Activated naive CD4-positive, alpha-beta T cell treated with anti-CD3 and anti-CD28 coated beads for 36 hours (primary cell): ENCODE measurements around the gene CTSO. TPM values are rescaled to one million over a fixed set of nuclear protein-coding genes. Genes with fewer than 3 reads are reported as not detected.

Experiments used
- CTCF ChIA-PET: fragments of 350-600 bp; sonication (Branson Sonifier 250); formaldehyde crosslinking; loops from one replicate; lab custom pipeline; 2021; ENCODE audit warnings: antibody characterized with exemption; lab: Charles Lee
- DNase-seq: peaks from one replicate; pipeline ENCODE4 v3.0.0-alpha.2; 2020
- H3K27ac Mint-ChIP-seq: one replicate; pipeline ENCODE4 v1.8.0; 2021; ENCODE audit warnings: mild to moderate bottlenecking, mixed read lengths
- H3K27me3 Mint-ChIP-seq: one replicate; pipeline ENCODE4 v1.8.0; 2021; ENCODE audit warnings: low read depth, mixed read lengths
- H3K36me3 Mint-ChIP-seq: one replicate; pipeline ENCODE4 v1.8.0; 2021; ENCODE audit warnings: low read depth, mixed read lengths
- H3K4me1 Mint-ChIP-seq: one replicate; pipeline ENCODE4 v1.8.0; 2021; ENCODE audit warnings: low read depth, mixed read lengths
- H3K4me3 Mint-ChIP-seq: one replicate; pipeline ENCODE4 v1.8.0; 2021; ENCODE audit warnings: mild to moderate bottlenecking, moderate library complexity, mixed read lengths
- H3K9me3 Mint-ChIP-seq: one replicate; pipeline ENCODE4 v1.8.0; 2021; ENCODE audit warnings: mixed read lengths
- intact Hi-C: fragments of 100-400 bp; cut with micrococcal nuclease; formaldehyde crosslinking; loops from one replicate; pipeline ENCODE4 v1.15.1; 2023
- total RNA-seq, 2 experiments: library from RNA; stranded (reverse); gene quantifications; one replicate each; pipeline ENCODE4 v1.2.3, GENCODE V29; 2021

Gene CTSO, protein sequence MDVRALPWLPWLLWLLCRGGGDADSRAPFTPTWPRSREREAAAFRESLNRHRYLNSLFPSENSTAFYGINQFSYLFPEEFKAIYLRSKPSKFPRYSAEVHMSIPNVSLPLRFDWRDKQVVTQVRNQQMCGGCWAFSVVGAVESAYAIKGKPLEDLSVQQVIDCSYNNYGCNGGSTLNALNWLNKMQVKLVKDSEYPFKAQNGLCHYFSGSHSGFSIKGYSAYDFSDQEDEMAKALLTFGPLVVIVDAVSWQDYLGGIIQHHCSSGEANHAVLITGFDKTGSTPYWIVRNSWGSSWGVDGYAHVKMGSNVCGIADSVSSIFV
- total RNA-seq: 1 to 10 TPM; 2.1 to 2.6 TPM

DNA sequence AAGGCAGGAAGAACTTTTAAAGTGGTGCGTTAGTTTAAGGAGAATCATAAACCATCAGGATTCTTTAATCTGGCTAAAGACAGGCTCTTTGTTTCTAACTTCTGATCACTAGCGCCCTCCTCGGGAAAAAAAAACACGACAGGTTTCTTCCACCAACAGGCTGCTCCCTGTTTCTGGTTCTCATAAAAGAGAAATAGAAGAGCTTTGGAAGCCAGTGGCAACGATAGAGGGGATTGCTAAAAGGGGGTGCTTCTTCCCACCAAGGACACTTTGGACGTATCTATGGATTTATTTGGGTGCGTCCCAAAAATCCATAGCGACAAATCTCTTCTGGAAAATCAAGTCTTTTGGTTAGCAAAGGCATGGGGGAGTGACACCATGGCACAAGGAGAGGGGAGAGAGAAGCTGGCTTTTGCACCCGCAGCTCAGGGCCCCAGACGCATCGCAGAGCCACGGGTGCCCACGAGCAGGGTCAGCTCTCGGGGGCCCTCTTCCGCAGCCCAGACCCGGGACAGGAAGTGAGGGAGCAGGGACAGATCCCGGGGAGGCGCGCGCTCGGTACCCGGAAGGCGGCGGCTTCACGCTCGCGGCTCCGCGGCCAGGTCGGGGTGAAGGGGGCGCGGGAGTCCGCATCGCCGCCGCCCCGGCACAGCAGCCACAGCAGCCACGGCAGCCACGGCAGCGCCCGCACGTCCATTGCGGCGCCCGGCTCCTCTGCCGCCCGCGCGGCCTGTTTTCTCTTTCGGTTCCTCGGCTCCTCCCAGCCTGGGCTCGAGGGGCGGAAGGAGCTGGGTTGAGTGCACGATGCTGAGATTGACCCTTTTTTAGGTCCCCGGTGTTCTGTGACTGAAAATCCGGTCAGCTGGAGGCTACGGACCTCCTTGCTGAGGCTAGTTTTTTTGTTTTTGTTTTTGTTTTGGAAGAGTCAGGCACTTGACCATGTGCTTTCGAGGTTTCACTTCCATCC, at the start of gene CTSO:
Gene CTSO, minus strand, starts transcription at position 716 of the 967 bp plus-strand sequence. Its CDS starts 19 bp downstream, at position 697.
- Mint-ChIP-seq H3K9me3 (no peaks in the 10 kb centered on the region), H3K27me3 (peaks cover 4% of the 10 kb centered on the region), H3K4me3 (peak within 1 kb of the TSS; percentile 95), H3K36me3 (no peaks in the 10 kb centered on the region), H3K27ac (peak within 1 kb of the TSS; percentile 98), H3K4me1 (peaks cover 18% of the 10 kb centered on the region)
- intact Hi-C loops: loop anchor here (1.0 to 5.0 kb wide), 7 partner anchors 144 to 1403 kb away; partner anchors contain the start of genes GUCY1B1, MAP9, PDGFC and PLRG1
- peak; percentile 78 for DNase-seq
- CTCF ChIA-PET: interaction anchor here (0.6 to 3.4 kb wide), 17 partner anchors 8 to 1956 kb away, joined by 3 to 21 read pairs (median 3); no protein-coding TSS in a partner anchor

- H3K27me3 Mint-ChIP-seq: peaks cover 19% of the 10 kb centered on the region
- no peaks in the 10 kb centered on the region for H3K9me3 Mint-ChIP-seq
- DNase-seq: no peak
- H3K36me3 Mint-ChIP-seq: no peaks in the 10 kb centered on the region
- H3K4me3 Mint-ChIP-seq: no peak overlapping the region
- H3K27ac Mint-ChIP-seq: no peak overlapping the region
- H3K4me1 Mint-ChIP-seq: no peaks in the 10 kb centered on the region
- intact Hi-C loops: no loop called here
- CTCF ChIA-PET: no interaction called here
Measured at GRCh38 chr4:156000491-156000890, 46.8 kb upstream of the CTSO start.

DNA sequence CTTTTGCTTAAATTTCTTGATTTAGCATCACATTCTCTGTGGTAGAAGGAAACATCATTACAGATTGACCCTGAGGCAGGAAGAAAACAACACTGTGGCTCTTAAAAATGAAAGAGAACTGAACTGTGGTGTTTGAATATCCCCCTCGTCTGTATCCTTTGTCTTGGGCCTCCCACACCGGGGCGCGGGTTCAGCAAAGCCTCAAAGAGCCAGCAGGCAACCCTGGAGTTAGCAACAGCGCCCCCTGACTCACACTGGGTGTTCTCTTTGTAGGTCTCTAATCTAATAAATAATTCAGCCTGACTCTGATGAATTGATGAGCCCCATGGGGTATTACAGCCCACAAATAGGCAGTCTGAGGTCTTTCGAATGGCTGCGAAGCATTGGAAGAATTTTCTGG, 46.1 kb upstream of the CTSO start:
- no peak overlapping the region for H3K27ac Mint-ChIP-seq
- intact Hi-C loops: no loop called here
- H3K4me1 Mint-ChIP-seq: no peaks in the 10 kb centered on the region
- no peaks in the 10 kb centered on the region for H3K9me3 Mint-ChIP-seq
- H3K4me3 Mint-ChIP-seq: no peak overlapping the region
- no peaks in the 10 kb centered on the region for H3K36me3 Mint-ChIP-seq
- CTCF ChIA-PET: interaction anchor here (0.6 kb wide), 1 partner anchor 259 kb away, joined by 3 read pairs; no protein-coding TSS in a partner anchor
- DNase-seq: no peak
- H3K27me3 Mint-ChIP-seq: peaks cover 18% of the 10 kb centered on the region

- no peak overlapping the region for H3K4me3 Mint-ChIP-seq
- no peaks in the 10 kb centered on the region for H3K9me3 Mint-ChIP-seq
- DNase-seq: no peak
- peaks cover 8% of the 10 kb centered on the region for H3K27me3 Mint-ChIP-seq
- intact Hi-C loops: no loop called here
- no peak overlapping the region for H3K27ac Mint-ChIP-seq
- CTCF ChIA-PET: no interaction called here
- H3K4me1 Mint-ChIP-seq: no peaks in the 10 kb centered on the region
- no peaks in the 10 kb centered on the region for H3K36me3 Mint-ChIP-seq
Measured at GRCh38 chr4:155995069-155995468, 41.4 kb upstream of the CTSO start.

- Mint-ChIP-seq H3K27me3 (peaks cover 10% of the 10 kb centered on the region), H3K4me3 (no peak overlapping the region), H3K9me3 (peaks cover 6% of the 10 kb centered on the region)
Measured at GRCh38 chr4:155984106-155984797, 30.6 kb upstream of the CTSO start.

GRCh38 chr4:155982736-155983385, 29.2 kb upstream of the CTSO start:
- Mint-ChIP-seq H3K27me3 (peaks cover 3% of the 10 kb centered on the region), H3K27ac (no peak overlapping the region), H3K36me3 (no peaks in the 10 kb centered on the region), H3K9me3 (peaks cover 11% of the 10 kb centered on the region), H3K4me3 (no peak overlapping the region), H3K4me1 (no peaks in the 10 kb centered on the region)
- CTCF ChIA-PET: no interaction called here
- DNase-seq: no peak
- intact Hi-C loops: no loop called here

More at GRCh38 chr4:155984106-155984797, 30.6 kb upstream of the CTSO start:
- DNase-seq: no peak
- Mint-ChIP-seq H3K27ac (no peak overlapping the region), H3K36me3 (no peaks in the 10 kb centered on the region), H3K4me1 (no peaks in the 10 kb centered on the region)
- CTCF ChIA-PET: no interaction called here
- intact Hi-C loops: no loop called here

GRCh38 chr4:155978810-155979209, 25.1 kb upstream of the CTSO start:
- Mint-ChIP-seq H3K27ac (no peak overlapping the region), H3K4me1 (no peaks in the 10 kb centered on the region), H3K4me3 (no peak overlapping the region), H3K36me3 (no peaks in the 10 kb centered on the region), H3K27me3 (peaks cover 9% of the 10 kb centered on the region), H3K9me3 (peaks cover 11% of the 10 kb centered on the region)
- DNase-seq: no peak
- CTCF ChIA-PET: no interaction called here
- intact Hi-C loops: no loop called here

DNA sequence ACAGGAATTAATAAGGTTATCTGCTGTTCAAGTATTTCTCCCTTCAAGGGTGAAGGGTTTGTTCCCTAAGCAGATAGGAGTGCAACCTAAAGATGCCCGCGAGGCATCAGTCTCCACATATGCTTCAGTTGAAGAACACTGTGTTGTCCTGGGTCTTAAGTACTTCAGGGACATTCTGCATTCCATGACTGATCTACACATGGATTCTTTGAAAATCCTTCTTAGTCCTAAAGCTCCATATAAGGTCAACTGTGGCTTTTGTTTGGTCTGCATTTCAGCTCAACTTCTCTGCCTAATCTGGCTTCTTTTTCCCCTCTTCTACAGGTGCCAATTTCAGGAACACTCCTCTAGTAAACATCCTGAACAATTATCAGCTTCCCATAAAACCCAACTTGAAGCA, 21.8 kb upstream of the CTSO start:
- H3K9me3 Mint-ChIP-seq: peaks cover 10% of the 10 kb centered on the region
- no peak for DNase-seq
- H3K36me3 Mint-ChIP-seq: no peaks in the 10 kb centered on the region
- no peak overlapping the region for H3K27ac Mint-ChIP-seq
- intact Hi-C loops: no loop called here
- H3K4me1 Mint-ChIP-seq: no peaks in the 10 kb centered on the region
- CTCF ChIA-PET: interaction anchor here (0.7 kb wide), 1 partner anchor 1877 kb away, joined by 3 read pairs; no protein-coding TSS in a partner anchor
- peaks cover 6% of the 10 kb centered on the region for H3K27me3 Mint-ChIP-seq
- H3K4me3 Mint-ChIP-seq: no peak overlapping the region

GRCh38 chr4:155974996-155975395, 21.3 kb upstream of the CTSO start:
- Mint-ChIP-seq H3K4me3 (no peak overlapping the region), H3K9me3 (peaks cover 9% of the 10 kb centered on the region), H3K4me1 (no peaks in the 10 kb centered on the region), H3K27ac (no peak overlapping the region), H3K36me3 (no peaks in the 10 kb centered on the region), H3K27me3 (peaks cover 5% of the 10 kb centered on the region)
- no peak for DNase-seq
- CTCF ChIA-PET: no interaction called here
- intact Hi-C loops: no loop called here

DNA sequence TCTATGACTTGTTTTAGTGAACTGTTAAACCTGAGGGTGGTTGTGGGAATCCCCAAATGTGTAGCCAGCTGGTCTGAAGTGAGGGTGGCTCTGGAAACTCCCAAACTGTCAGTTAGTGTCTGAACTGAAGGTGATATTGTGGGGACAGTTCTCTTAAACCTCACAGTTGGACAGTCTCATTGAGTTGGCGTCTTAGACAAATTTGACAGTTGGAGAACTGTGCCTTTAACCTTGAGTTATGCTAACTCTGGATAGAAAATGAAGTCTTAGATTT, 20.7 kb upstream of the CTSO start:
- Mint-ChIP-seq H3K36me3 (no peaks in the 10 kb centered on the region), H3K27me3 (peaks cover 9% of the 10 kb centered on the region), H3K4me3 (no peak overlapping the region)

GRCh38 chr4:155973639-155974475, 20.2 kb upstream of the CTSO start:
- CTCF ChIA-PET: interaction anchor here (0.6 kb wide), 1 partner anchor 46 kb away, joined by 4 read pairs; no protein-coding TSS in a partner anchor
- Mint-ChIP-seq H3K36me3 (no peaks in the 10 kb centered on the region), H3K4me3 (no peak overlapping the region), H3K27me3 (peaks cover 9% of the 10 kb centered on the region), H3K9me3 (peaks cover under 1% of the 10 kb centered on the region), H3K27ac (no peak overlapping the region), H3K4me1 (no peaks in the 10 kb centered on the region)
- DNase-seq: no peak
- intact Hi-C loops: no loop called here

More for the DNA sequence above, 20.7 kb upstream of the CTSO start:
- intact Hi-C loops: no loop called here
- CTCF ChIA-PET: no interaction called here
- H3K4me1 Mint-ChIP-seq: no peaks in the 10 kb centered on the region
- no peak overlapping the region for H3K27ac Mint-ChIP-seq
- peak; percentile 10 for DNase-seq
- peaks cover 6% of the 10 kb centered on the region for H3K9me3 Mint-ChIP-seq
